Muscle of leg (tissue), 11 donors: ENCODE results near the gene LATS1. TPM values are rescaled to one million over a fixed set of nuclear protein-coding genes. Genes with fewer than 3 reads are reported as not detected.
A peak's percentile ranks its signal among the peaks of the same experiment; 100 is the strongest.
"Not testable (repeated sequence)": the region's sequence is repeated elsewhere in the genome, so short reads cannot be mapped to it uniquely, and the experiment has no call there.

Experiments
- DNase-seq: peaks from one replicate; pipeline ENCODE4 v3.0.0; 2013
- H3K27ac ChIP-seq: one replicate; pipeline ENCODE4 v1.5.1; 2013; ENCODE audit warnings: mild to moderate bottlenecking, low read length, control low read depth
- H3K27me3 ChIP-seq: one replicate; pipeline ENCODE4 v1.6.1; 2013; ENCODE audit warnings: low read length; ENCODE audit not compliant: control insufficient read depth, insufficient read depth
- H3K36me3 ChIP-seq: one replicate; pipeline ENCODE4 v1.6.1; 2013; ENCODE audit warnings: low read length; ENCODE audit not compliant: control insufficient read depth, insufficient read depth
- H3K4me1 ChIP-seq: one replicate; pipeline ENCODE4 v1.6.1; 2013; ENCODE audit warnings: low read length; ENCODE audit not compliant: control insufficient read depth, insufficient read depth
- H3K4me3 ChIP-seq: one replicate; pipeline ENCODE4 v1.5.1; 2013; ENCODE audit warnings: low read length, control low read depth
- H3K9me3 ChIP-seq: replicated peaks from 2 replicates; pipeline ENCODE4 v1.6.1; 2013; ENCODE audit warnings: low read depth, low read length; ENCODE audit not compliant: control insufficient read depth
- WGBS: methylation state at CpG from one replicate; pipeline ENCODE4 v1.1.5; 2013; ENCODE audit warnings: missing lambda C conversion rate; ENCODE audit not compliant: insufficient coverage; 5-methylcytosine and 5-hydroxymethylcytosine counted together
- polyA plus RNA-seq, 8 donors: library from polyadenylated mRNA; unstranded; fragments of 120-200 nt; gene quantifications; one replicate each; pipeline versions ENCODE4 v1.2.1 to v1.2.3, GENCODE V29; 2013; ENCODE audit warnings: inconsistent platforms in 1 of 8, low replicate concordance in 1 of 8; ENCODE audit not compliant: insufficient read length in 8 of 8, insufficient read depth in 1 of 8
- total RNA-seq: library from RNA; stranded (reverse); fragments of 120-200 nt; gene quantifications from one replicate; pipeline ENCODE4 v1.2.4, GENCODE V29; 2013

LATS1 gene
- total and polyA plus RNA-seq, 9 donors, result 11.6 to 21.8 (median 16.8) TPM

DNA sequence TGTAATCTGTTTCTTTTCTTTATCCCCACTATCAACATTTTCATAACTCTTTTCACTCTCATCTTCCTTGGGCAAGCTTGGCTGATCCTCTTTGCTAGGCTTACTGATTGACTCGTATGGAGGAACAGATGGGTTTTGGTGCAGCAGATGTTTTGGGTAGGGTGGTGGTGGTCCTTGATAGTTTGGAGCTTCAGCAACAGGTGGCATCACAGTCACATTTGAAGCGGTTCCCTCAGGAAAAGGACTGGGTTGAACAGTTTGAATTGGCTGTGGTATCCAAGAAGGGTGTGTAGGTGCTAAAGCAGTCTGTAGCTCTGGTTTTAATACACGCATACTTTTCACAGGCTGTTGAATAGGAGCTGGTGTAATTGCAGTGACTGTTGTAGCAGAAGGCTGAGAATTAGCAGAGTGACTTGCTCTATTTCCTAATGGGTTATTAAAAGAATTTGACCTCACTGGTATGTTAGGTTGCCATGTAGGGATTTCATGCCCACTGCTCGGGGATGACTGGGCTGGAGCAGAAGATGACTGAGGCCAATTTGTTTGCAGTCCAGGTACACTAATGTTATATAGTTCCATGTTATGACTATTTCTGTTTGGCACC is 34.5 kb downstream of the LATS1 start:
- Histone ChIP-seq H3K9me3 (no peaks in the 10 kb centered on the region), H3K4me1 (no peaks in the 10 kb centered on the region), H3K36me3 (peaks cover 22% of the 10 kb centered on the region), H3K27ac (peak overlapping the region; percentile 25), H3K4me3 (no peak overlapping the region), H3K27me3 (no peaks in the 10 kb centered on the region)
- DNase-seq, result peak; percentile 17
- WGBS, result 89% methylated on average over 3 of the region's 4 CpGs

DNA sequence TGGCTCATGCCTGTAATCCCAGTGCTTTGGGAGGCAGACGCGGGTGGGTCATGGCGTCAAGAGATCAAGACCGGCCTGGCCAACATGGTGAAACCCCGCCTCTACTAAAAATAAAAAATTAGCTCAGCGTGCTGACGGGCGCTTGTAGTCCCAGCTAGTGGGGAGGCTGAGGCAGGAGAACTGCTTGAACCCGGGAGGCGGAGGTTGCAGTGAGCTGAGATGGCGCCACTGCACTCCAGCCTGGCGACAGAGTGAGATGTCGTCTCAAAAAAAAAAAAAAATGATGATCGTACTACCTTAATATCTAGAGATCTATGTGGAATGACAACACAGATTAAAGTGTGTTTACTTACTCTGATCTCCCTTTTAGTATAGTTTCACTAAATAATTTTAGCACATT is 36.1 kb downstream of the LATS1 start:
- H3K4me3 ChIP-seq, H3K9me3 ChIP-seq, H3K27me3 ChIP-seq, H3K27ac ChIP-seq, H3K4me1 ChIP-seq, DNase-seq: not testable (repeated sequence)
- 96% methylated on average over 9 of the region's 14 CpGs for WGBS
- H3K36me3 ChIP-seq, result peaks cover 25% of the 10 kb centered on the region

DNA sequence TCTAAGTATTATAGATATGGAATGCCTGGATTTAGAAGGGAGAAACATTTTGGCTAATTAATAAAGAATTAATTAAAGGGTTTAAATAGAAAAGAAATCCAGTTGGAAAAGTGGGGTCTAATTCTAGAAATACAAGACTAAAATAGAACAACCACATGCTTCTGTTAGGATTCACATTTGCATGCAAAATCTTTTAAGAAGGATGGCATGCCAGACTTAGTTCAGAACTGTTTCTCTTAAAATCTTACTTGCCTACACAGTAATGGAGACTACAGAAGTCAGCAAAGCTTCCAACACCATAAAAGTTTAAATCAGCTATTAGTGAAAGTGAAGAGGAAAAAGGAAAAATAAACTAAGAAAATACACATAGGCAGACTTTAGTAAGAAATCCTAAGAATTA is 36.7 kb downstream of the LATS1 start:
- Histone ChIP-seq H3K9me3 (no peaks in the 10 kb centered on the region), H3K27me3 (no peaks in the 10 kb centered on the region), H3K36me3 (peaks cover 23% of the 10 kb centered on the region), H3K4me1 (no peaks in the 10 kb centered on the region), H3K4me3 (no peak overlapping the region), H3K27ac (no peak overlapping the region)
- no peak for DNase-seq

GRCh38 chr6:149680503-149680902 is 37.4 kb downstream of the LATS1 start:
- Histone ChIP-seq H3K27me3 (no peaks in the 10 kb centered on the region), H3K4me3 (no peak overlapping the region), H3K9me3 (no peaks in the 10 kb centered on the region), H3K4me1 (no peaks in the 10 kb centered on the region), H3K36me3 (peaks cover 27% of the 10 kb centered on the region), H3K27ac (no peak overlapping the region)
- no CpG with 5 or more reads among the region's 1 CpG for WGBS
- DNase-seq, result no peak

DNA sequence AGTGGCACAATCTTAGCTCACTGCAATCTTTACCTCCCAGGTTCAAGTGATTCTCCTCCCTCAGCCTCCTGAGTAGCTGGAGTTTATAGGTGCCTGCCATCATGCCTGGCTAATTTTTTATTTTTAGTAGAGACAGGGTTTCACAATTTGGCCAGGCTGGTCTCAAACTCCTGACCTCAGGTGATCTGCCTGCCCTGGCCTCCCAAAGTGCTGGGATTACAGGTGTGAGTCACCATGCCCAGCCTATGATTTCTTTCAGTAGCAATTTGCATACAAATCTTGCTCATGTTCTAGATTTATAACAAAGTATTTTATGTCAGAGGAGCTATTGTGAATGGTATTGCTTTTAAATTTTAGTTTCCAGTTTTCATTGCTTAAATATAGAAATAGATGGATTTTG is 45.6 kb downstream of the LATS1 start:
- H3K36me3 ChIP-seq, result peaks cover 46% of the 10 kb centered on the region
- H3K27ac ChIP-seq, H3K4me1 ChIP-seq, H3K9me3 ChIP-seq, H3K27me3 ChIP-seq, DNase-seq, H3K4me3 ChIP-seq: not testable (repeated sequence)

- H3K27me3 ChIP-seq, result no peaks in the 10 kb centered on the region
- no peak overlapping the region for H3K4me3 ChIP-seq
- no peaks in the 10 kb centered on the region for H3K9me3 ChIP-seq
- H3K36me3 ChIP-seq, result peaks cover 30% of the 10 kb centered on the region
- no peak overlapping the region for H3K27ac ChIP-seq
- no CpG with 5 or more reads among the region's 4 CpGs for WGBS
- no peaks in the 10 kb centered on the region for H3K4me1 ChIP-seq
- no peak for DNase-seq
Observed at GRCh38 chr6:149660028-149660427, 57.9 kb downstream of the LATS1 start.

GRCh38 chr6:149657441-149657840 is 60.5 kb downstream of the LATS1 start:
- no CpG with 5 or more reads among the region's 5 CpGs for WGBS
- H3K4me3 ChIP-seq, result no peak overlapping the region
- DNase-seq, result no peak
- no peaks in the 10 kb centered on the region for H3K4me1 ChIP-seq
- no peak overlapping the region for H3K27ac ChIP-seq
- peaks cover 18% of the 10 kb centered on the region for H3K36me3 ChIP-seq
- H3K27me3 ChIP-seq, result no peaks in the 10 kb centered on the region
- H3K9me3 ChIP-seq, result no peaks in the 10 kb centered on the region

- DNase-seq, result no peak
- no peaks in the 10 kb centered on the region for H3K9me3 ChIP-seq
- H3K27me3 ChIP-seq, result no peaks in the 10 kb centered on the region
- no peak overlapping the region for H3K4me3 ChIP-seq
- no peaks in the 10 kb centered on the region for H3K36me3 ChIP-seq
- no peak overlapping the region for H3K27ac ChIP-seq
- peaks cover 6% of the 10 kb centered on the region for H3K4me1 ChIP-seq
Observed at GRCh38 chr6:149651056-149651455, 66.8 kb downstream of the LATS1 start.

DNA sequence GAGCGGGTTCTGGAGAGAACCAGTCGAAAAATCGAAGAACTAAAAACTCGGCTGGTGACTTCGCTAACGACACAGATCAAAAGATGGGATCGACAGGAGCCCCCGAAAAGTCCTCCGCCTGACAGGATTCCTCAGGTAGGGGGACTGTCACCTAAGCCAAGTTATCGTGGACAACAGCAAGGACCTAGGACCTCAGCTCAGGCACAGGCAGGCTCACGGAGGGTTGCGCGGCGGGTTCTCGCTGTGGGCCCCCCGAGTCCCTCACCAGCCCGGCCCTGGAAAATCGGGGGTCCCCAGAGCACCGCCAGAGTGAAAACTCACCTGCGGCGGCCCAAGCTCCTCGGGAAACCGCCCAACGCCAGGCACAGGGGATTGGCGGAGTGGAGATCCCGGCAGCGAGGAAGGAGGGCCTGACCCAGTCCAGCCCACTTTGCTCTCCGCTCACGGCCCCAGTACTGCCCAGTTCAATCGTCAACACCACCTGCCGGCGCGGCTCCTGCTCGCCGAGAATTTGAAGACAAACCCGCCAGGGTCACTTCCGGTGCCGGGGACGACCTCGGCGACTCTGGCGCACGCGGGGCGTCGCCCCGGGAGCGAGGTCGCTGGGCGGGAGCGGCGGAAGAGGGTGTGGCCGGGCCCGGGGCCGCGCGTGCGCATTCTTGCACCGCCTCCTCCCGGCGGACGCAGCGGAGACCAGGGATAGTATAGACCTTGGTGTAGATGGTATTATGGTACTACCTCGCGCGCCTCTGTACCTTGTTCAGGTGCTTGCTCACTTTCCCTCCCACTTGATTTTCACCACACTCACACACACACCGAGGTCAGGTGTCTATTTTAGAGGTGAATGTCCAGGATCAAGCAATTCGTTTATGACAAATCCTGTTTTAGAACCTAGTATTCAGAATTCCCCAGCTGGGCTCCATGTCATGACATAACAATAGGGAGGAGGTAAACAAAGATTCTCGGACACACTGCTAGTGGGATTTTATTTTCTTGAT is 69.5 kb downstream of the LATS1 start, which contains the start of gene KATNA1:
Gene KATNA1, minus strand, starts transcription at position 567 of the 998 bp plus-strand sequence. CDS start 10,167 bp downstream, outside the sequence.
- Histone ChIP-seq H3K27me3 (no peaks in the 10 kb centered on the region), H3K27ac (peak within 1 kb of the TSS; percentile 82), H3K4me1 (peaks cover 6% of the 10 kb centered on the region), H3K9me3 (no peaks in the 10 kb centered on the region), H3K36me3 (no peaks in the 10 kb centered on the region), H3K4me3 (peak within 1 kb of the TSS; percentile 63)
- peak; percentile 87 for DNase-seq
- under 1% methylated on average over 53 of the region's 69 CpGs for WGBS

GRCh38 chr6:149646599-149646998 is 71.3 kb downstream of the LATS1 start:
- WGBS, result no CpG with 5 or more reads among the region's 3 CpGs
- DNase-seq, result no peak
- Histone ChIP-seq H3K27ac (no peak overlapping the region), H3K4me3 (no peak overlapping the region), H3K9me3 (no peaks in the 10 kb centered on the region), H3K4me1 (peaks cover 6% of the 10 kb centered on the region), H3K36me3 (no peaks in the 10 kb centered on the region), H3K27me3 (no peaks in the 10 kb centered on the region)
